Measurements from ENCODE around the gene DDX56.

DDX56 gene

GRCh38 chr7:44524811-44525388 lies 48.8 kb downstream of the DDX56 start (continued):
- TF ChIP-seq TSHZ2 (CRISPR knock-in tag; IDR thresholded peaks at IDR 0.05) (no peak), ZC3H10 (CRISPR knock-in tag; IDR thresholded peaks at IDR 0.05) (no peak)

DNA sequence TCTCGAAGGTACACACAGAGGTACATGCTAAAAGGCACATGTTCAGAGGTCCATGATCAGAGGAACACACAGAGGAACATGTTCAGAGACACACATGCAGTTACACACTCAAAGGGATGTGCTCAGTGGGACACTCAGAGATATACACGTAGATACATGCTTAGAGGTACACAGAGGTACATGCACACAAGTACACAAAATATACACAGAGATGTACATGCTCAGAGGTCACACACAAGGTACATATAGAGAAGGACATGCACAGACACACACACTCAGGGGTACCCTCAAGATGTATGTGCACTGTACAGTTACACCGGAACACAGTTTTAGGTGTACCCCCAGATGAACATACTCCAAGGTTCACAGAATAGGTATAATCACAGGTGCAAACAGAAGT lies 51.4 kb downstream of the DDX56 start:
- no peak for ATAC-seq
- TF ChIP-seq CSDC2 (CRISPR knock-in tag; IDR thresholded peaks at IDR 0.05) (no peak), ZNF8 (CRISPR knock-in tag; IDR thresholded peaks at IDR 0.05) (no peak), TOX (CRISPR knock-in tag; IDR thresholded peaks at IDR 0.05; ENCODE audit: borderline replicate concordance) (no peak), ESRRG (CRISPR knock-in tag; IDR thresholded peaks at IDR 0.05) (no peak), TCF4 (CRISPR knock-in tag; IDR thresholded peaks at IDR 0.05; ENCODE audit: borderline replicate concordance) (no peak), PATZ1 (CRISPR knock-in tag; IDR thresholded peaks at IDR 0.05; ENCODE audit: borderline replicate concordance) (no peak), ARNTL (CRISPR knock-in tag; IDR thresholded peaks at IDR 0.05; ENCODE audit: borderline replicate concordance, low read depth) (no peak), ISL1 (CRISPR knock-in tag; IDR thresholded peaks at IDR 0.05) (no peak), ZFP3 (CRISPR knock-in tag; IDR thresholded peaks at IDR 0.05) (no peak), ZFP30 (CRISPR knock-in tag; IDR thresholded peaks at IDR 0.05) (no peak), ZC3H10 (CRISPR knock-in tag; IDR thresholded peaks at IDR 0.05) (no peak), ZNF565 (CRISPR knock-in tag; conservative IDR thresholded peaks at IDR 0.05; ENCODE audit: low read depth) (no peak), TSHZ2 (CRISPR knock-in tag; IDR thresholded peaks at IDR 0.05) (no peak)
- TF ChIP-seq, protein P1, sequence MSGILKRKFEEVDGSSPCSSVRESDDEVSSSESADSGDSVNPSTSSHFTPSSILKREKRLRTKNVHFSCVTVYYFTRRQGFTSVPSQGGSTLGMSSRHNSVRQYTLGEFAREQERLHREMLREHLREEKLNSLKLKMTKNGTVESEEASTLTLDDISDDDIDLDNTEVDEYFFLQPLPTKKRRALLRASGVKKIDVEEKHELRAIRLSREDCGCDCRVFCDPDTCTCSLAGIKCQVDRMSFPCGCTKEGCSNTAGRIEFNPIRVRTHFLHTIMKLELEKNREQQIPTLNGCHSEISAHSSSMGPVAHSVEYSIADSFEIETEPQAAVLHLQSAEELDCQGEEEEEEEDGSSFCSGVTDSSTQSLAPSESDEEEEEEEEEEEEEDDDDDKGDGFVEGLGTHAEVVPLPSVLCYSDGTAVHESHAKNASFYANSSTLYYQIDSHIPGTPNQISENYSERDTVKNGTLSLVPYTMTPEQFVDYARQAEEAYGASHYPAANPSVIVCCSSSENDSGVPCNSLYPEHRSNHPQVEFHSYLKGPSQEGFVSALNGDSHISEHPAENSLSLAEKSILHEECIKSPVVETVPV (CRISPR knock-in tag; IDR thresholded peaks at IDR 0.05): no peak
- TF ChIP-seq, protein P2, sequence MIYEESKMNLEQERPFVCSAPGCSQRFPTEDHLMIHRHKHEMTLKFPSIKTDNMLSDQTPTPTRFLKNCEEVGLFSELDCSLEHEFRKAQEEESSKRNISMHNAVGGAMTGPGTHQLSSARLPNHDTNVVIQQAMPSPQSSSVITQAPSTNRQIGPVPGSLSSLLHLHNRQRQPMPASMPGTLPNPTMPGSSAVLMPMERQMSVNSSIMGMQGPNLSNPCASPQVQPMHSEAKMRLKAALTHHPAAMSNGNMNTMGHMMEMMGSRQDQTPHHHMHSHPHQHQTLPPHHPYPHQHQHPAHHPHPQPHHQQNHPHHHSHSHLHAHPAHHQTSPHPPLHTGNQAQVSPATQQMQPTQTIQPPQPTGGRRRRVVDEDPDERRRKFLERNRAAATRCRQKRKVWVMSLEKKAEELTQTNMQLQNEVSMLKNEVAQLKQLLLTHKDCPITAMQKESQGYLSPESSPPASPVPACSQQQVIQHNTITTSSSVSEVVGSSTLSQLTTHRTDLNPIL (CRISPR knock-in tag; IDR thresholded peaks at IDR 0.05; ENCODE audit: low read depth): no peak

GRCh38 chr7:44521347-44522095 lies 52.2 kb downstream of the DDX56 start:
- TF ChIP-seq ARNTL (CRISPR knock-in tag; IDR thresholded peaks at IDR 0.05; ENCODE audit: borderline replicate concordance, low read depth) (no peak), RARB (CRISPR knock-in tag; IDR thresholded peaks at IDR 0.05) (no peak), OSR1 (CRISPR knock-in tag; IDR thresholded peaks at IDR 0.05) (no peak)
- TF ChIP-seq, protein P3, sequence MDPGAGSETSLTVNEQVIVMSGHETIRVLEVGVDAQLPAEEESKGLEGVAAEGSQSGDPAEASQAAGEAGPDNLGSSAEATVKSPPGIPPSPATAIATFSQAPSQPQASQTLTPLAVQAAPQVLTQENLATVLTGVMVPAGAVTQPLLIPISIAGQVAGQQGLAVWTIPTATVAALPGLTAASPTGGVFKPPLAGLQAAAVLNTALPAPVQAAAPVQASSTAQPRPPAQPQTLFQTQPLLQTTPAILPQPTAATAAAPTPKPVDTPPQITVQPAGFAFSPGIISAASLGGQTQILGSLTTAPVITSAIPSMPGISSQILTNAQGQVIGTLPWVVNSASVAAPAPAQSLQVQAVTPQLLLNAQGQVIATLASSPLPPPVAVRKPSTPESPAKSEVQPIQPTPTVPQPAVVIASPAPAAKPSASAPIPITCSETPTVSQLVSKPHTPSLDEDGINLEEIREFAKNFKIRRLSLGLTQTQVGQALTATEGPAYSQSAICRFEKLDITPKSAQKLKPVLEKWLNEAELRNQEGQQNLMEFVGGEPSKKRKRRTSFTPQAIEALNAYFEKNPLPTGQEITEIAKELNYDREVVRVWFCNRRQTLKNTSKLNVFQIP (CRISPR knock-in tag; IDR thresholded peaks at IDR 0.05; ENCODE audit: borderline replicate concordance, low read depth): no peak
- no peak for ATAC-seq

All from SK-N-SH treated with all-trans-retinoic acid at 6 μM for 48 hours (cell line).